Osteoblast (primary cell): ENCODE results near the gene CD7. TPM values are rescaled to one million over a fixed set of nuclear protein-coding genes. Genes with fewer than 3 reads are reported as not detected.

Experiments
- DNase-seq: peaks from one replicate; pipeline ENCODE4 v3.0.0; 2011; ENCODE audit warnings: low spot score, mixed read lengths; ENCODE audit not compliant: insufficient read length; ENCODE audit errors: missing footprints
- H2AFZ ChIP-seq: 2 replicates; pipeline ENCODE4 v1.6.0; 2011; ENCODE audit warnings: mild to moderate bottlenecking, low read length
- H3K27ac ChIP-seq: 2 replicates; pipeline ENCODE4 v1.5.1; 2011; ENCODE audit warnings: mild to moderate bottlenecking, low read depth, low read length, moderate library complexity
- H3K27me3 ChIP-seq: 2 replicates; pipeline ENCODE4 v1.6.0; 2012; ENCODE audit warnings: mild to moderate bottlenecking, control low read depth, inconsistent platforms, low read length, moderate library complexity; ENCODE audit not compliant: insufficient read depth
- H3K36me3 ChIP-seq: 2 replicates; pipeline ENCODE4 v1.5.1; 2011; ENCODE audit warnings: mild to moderate bottlenecking, low read length, control low read depth, moderate library complexity; ENCODE audit not compliant: insufficient read depth
- H3K4me1 ChIP-seq: 2 replicates; pipeline ENCODE4 v1.5.1; 2011; ENCODE audit warnings: mild to moderate bottlenecking, low read length, control low read depth, moderate library complexity; ENCODE audit not compliant: insufficient read depth
- H3K4me2 ChIP-seq: 2 replicates; pipeline ENCODE4 v1.6.0; 2011; ENCODE audit warnings: mild to moderate bottlenecking, low read length; ENCODE audit not compliant: insufficient read depth
- H3K4me3 ChIP-seq: fragments of 200-600 bp; sonication (generic); 3 replicates; pipeline ENCODE4 v1.5.1; 2012; ENCODE audit warnings: mild to moderate bottlenecking, low read length, inconsistent platforms; ENCODE audit not compliant: insufficient read depth
- H3K79me2 ChIP-seq: 2 replicates; pipeline ENCODE4 v1.6.0; 2012; ENCODE audit warnings: mild to moderate bottlenecking, low read length, control low read depth, inconsistent platforms; ENCODE audit not compliant: insufficient read depth
- H3K9me3 ChIP-seq: 2 replicates; pipeline ENCODE4 v1.5.1; 2011; ENCODE audit warnings: low read depth, low read length, control low read depth
- H4K20me1 ChIP-seq: 2 replicates; pipeline ENCODE4 v1.6.0; 2012; ENCODE audit warnings: mild to moderate bottlenecking, low read length, control low read depth; ENCODE audit not compliant: insufficient read depth
- total RNA-seq: library from RNA; depleted of rRNA; stranded (reverse); fragments of >200 nt; gene quantifications from 2 replicates; pipeline ENCODE4 v1.2.3, GENCODE V29; 2012
- TF ChIP-seq, protein P1 (sequence below): IDR thresholded peaks from 2 replicates; pipeline ENCODE4 v1.5.1; 2011; ENCODE audit warnings: mild to moderate bottlenecking, low read depth, low read length, moderate library complexity; ENCODE audit errors: extremely low read depth

CD7 gene
- total RNA-seq, 1 donor, result not detected

- H4K20me1 ChIP-seq, result no peaks in the 10 kb centered on the region
- TF ChIP-seq, protein P1, sequence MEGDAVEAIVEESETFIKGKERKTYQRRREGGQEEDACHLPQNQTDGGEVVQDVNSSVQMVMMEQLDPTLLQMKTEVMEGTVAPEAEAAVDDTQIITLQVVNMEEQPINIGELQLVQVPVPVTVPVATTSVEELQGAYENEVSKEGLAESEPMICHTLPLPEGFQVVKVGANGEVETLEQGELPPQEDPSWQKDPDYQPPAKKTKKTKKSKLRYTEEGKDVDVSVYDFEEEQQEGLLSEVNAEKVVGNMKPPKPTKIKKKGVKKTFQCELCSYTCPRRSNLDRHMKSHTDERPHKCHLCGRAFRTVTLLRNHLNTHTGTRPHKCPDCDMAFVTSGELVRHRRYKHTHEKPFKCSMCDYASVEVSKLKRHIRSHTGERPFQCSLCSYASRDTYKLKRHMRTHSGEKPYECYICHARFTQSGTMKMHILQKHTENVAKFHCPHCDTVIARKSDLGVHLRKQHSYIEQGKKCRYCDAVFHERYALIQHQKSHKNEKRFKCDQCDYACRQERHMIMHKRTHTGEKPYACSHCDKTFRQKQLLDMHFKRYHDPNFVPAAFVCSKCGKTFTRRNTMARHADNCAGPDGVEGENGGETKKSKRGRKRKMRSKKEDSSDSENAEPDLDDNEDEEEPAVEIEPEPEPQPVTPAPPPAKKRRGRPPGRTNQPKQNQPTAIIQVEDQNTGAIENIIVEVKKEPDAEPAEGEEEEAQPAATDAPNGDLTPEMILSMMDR, result no peak
- H3K27me3 ChIP-seq, result no peaks in the 10 kb centered on the region
- H2AFZ ChIP-seq, result no peak overlapping the region
- H3K4me1 ChIP-seq, result peaks cover 24% of the 10 kb centered on the region
- no peaks in the 10 kb centered on the region for H3K9me3 ChIP-seq
- H3K27ac ChIP-seq, result no peak overlapping the region
- no peak overlapping the region for H3K4me3 ChIP-seq
- H3K4me2 ChIP-seq, result no peak overlapping the region
- no peaks in the 10 kb centered on the region for H3K36me3 ChIP-seq
- peak; percentile 66 for DNase-seq
- H3K79me2 ChIP-seq, result no peaks in the 10 kb centered on the region
Measured at GRCh38 chr17:82278786-82279391, 38.5 kb downstream of the CD7 start.

- Histone ChIP-seq H3K4me2 (no peak overlapping the region), H2AFZ (no peak overlapping the region), H3K27ac (no peak overlapping the region), H3K27me3 (no peaks in the 10 kb centered on the region), H3K79me2 (no peaks in the 10 kb centered on the region), H3K9me3 (no peaks in the 10 kb centered on the region), H3K4me3 (no peak overlapping the region), H3K4me1 (peaks cover 23% of the 10 kb centered on the region), H3K36me3 (no peaks in the 10 kb centered on the region), H4K20me1 (no peaks in the 10 kb centered on the region)
- no peak for DNase-seq
- TF ChIP-seq, protein P1, result no peak
Measured at GRCh38 chr17:82278308-82278707, 39.1 kb downstream of the CD7 start.

DNA sequence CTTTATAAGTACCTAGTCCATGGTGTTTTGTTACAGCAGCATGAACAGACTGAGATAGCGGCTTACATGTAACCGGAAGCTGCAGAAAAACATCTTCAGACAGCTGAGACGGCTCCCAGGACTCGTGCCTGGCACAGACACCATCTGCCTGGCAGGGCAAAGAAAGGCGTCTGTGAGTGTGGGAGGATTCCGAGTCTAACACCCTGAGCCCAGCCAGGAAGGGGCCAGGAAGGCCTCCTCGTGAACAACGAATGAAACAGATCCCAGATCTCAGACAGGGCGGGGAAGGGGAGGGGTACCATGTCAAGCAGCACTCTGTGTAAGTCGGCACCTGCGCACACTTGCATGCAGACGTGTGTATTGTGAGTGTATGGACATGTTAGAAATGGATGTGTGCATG lies 39.6 kb downstream of the CD7 start:
- H2AFZ ChIP-seq, result no peak overlapping the region
- H3K27me3 ChIP-seq, result no peaks in the 10 kb centered on the region
- H3K4me3 ChIP-seq, result no peak overlapping the region
- H3K36me3 ChIP-seq, result no peaks in the 10 kb centered on the region
- no peaks in the 10 kb centered on the region for H4K20me1 ChIP-seq
- H3K79me2 ChIP-seq, result peaks cover 4% of the 10 kb centered on the region
- H3K9me3 ChIP-seq, result no peaks in the 10 kb centered on the region
- no peak overlapping the region for H3K4me2 ChIP-seq
- H3K27ac ChIP-seq, result no peak overlapping the region
- DNase-seq, result peak; percentile 77
- peaks cover 18% of the 10 kb centered on the region for H3K4me1 ChIP-seq
- TF ChIP-seq, protein P1, result no peak

DNA sequence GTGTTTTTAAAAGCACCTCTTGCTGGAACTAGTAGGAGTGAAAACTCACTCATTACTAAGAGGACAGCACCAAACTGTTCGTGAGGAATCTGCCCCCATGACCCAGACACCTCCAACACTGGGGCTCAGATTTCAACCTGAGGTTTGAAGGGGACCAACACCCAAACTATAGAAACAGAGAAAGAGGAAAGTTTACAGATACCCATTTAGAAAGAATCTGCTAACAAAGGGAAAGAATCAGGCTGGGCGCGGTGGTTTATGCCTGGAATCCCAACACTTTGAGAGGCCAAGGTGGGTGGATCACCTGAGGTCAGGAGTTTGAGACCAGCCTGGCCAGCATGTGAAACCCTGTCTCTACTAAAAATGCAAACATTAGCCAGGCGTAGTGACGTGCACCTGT lies 40.5 kb downstream of the CD7 start:
- Histone ChIP-seq H4K20me1 (peaks cover 7% of the 10 kb centered on the region), H3K9me3 (no peaks in the 10 kb centered on the region), H3K4me1 (peaks cover 9% of the 10 kb centered on the region), H3K27me3 (no peaks in the 10 kb centered on the region), H3K4me2 (no peak overlapping the region), H3K79me2 (peaks cover 12% of the 10 kb centered on the region), H3K27ac (no peak overlapping the region), H3K4me3 (no peak overlapping the region), H2AFZ (no peak overlapping the region), H3K36me3 (peaks cover 1% of the 10 kb centered on the region)
- TF ChIP-seq, protein P1, result no peak
- DNase-seq, result peak; percentile 48
